Neuronal stem cell (in vitro differentiated cells): Measurements from ENCODE around the gene ADCY9.

Source experiments
- DNase-seq: peaks from one replicate; pipeline ENCODE4 v3.0.0-alpha.2; 2013; ENCODE audit warnings: low spot score
- H2AFZ ChIP-seq: one replicate; pipeline ENCODE4 v1.6.1; 2013; ENCODE audit warnings: mild to moderate bottlenecking, low read length, inconsistent platforms
- H2AK5ac ChIP-seq: 2 replicates; pipeline ENCODE4 v1.6.1; 2013; ENCODE audit warnings: low read depth, mild to moderate bottlenecking, inconsistent platforms, low read length, moderate library complexity, mixed read lengths
- H2BK120ac ChIP-seq: 2 replicates; pipeline ENCODE4 v1.6.1; 2013; ENCODE audit warnings: low read depth, mild to moderate bottlenecking, inconsistent platforms, low read length, moderate library complexity, mixed read lengths
- H2BK12ac ChIP-seq: one replicate; pipeline ENCODE4 v1.6.1; 2013; ENCODE audit warnings: low read length, inconsistent platforms
- H2BK15ac ChIP-seq: 2 replicates; pipeline ENCODE4 v1.6.1; 2013; ENCODE audit warnings: mild to moderate bottlenecking, low read length, inconsistent platforms, mixed read lengths
- H2BK5ac ChIP-seq: one replicate; pipeline ENCODE4 v1.6.1; 2013; ENCODE audit warnings: inconsistent platforms, mild to moderate bottlenecking, low read length, moderate library complexity
- H3K14ac ChIP-seq: one replicate; pipeline ENCODE4 v1.6.1; 2013; ENCODE audit warnings: low read length, inconsistent platforms
- H3K18ac ChIP-seq: 2 replicates; pipeline ENCODE4 v1.6.1; 2013; ENCODE audit warnings: low read length, inconsistent platforms
- H3K23ac ChIP-seq: 2 replicates; pipeline ENCODE4 v1.6.1; 2013; ENCODE audit warnings: low read depth, mild to moderate bottlenecking, mixed read lengths, low read length, inconsistent platforms; ENCODE audit not compliant: poor library complexity
- H3K27ac ChIP-seq: replicated peaks from 3 replicates; pipeline ENCODE4 v1.5.1; 2013; ENCODE audit warnings: low read length, inconsistent platforms
- H3K27me3 ChIP-seq, 3 experiments: 2 replicates each; pipeline ENCODE4 v1.6.1; 2013; ENCODE audit warnings: low read length in 3 of 3, mild to moderate bottlenecking in 2 of 3, inconsistent platforms in 1 of 3, low read depth in 1 of 3, mixed read lengths in 1 of 3, moderate library complexity in 1 of 3; ENCODE audit not compliant: control insufficient read depth in 3 of 3, insufficient read depth in 3 of 3
- H3K36me3 ChIP-seq, 2 donors: replicated peaks in 1 of 2; 2 replicates each; pipeline ENCODE4 v1.6.1; 2013; ENCODE audit warnings: low read length in 2 of 2; ENCODE audit not compliant: control insufficient read depth in 2 of 2, insufficient read depth in 2 of 2
- H3K4ac ChIP-seq: 2 replicates; pipeline ENCODE4 v1.6.1; 2013; ENCODE audit warnings: inconsistent platforms, mild to moderate bottlenecking, low read length, moderate library complexity
- H3K4me1 ChIP-seq, 2 donors: 1 replicate in 1 of 2; 2 replicates in 1 of 2; pipeline ENCODE4 v1.6.1; 2013; ENCODE audit warnings: low read length in 2 of 2, low read depth in 1 of 2; ENCODE audit not compliant: control insufficient read depth in 2 of 2, insufficient read depth in 1 of 2
- H3K4me2 ChIP-seq: one replicate; pipeline ENCODE4 v1.6.1; 2013; ENCODE audit warnings: mild to moderate bottlenecking, low read length, inconsistent platforms; ENCODE audit not compliant: insufficient read depth, poor library complexity, severe bottlenecking
- H3K4me3 ChIP-seq, 2 donors: 2 replicates each; pipeline ENCODE4 v1.5.1; 2013; ENCODE audit warnings: low read length in 2 of 2, mild to moderate bottlenecking in 2 of 2, inconsistent platforms in 1 of 2, moderate library complexity in 1 of 2
- H3K79me1 ChIP-seq: one replicate; pipeline ENCODE4 v1.6.1; 2013; ENCODE audit warnings: low read depth, mild to moderate bottlenecking, inconsistent platforms, low read length, moderate library complexity
- H3K9ac ChIP-seq: one replicate; pipeline ENCODE4 v1.6.1; 2013; ENCODE audit warnings: mild to moderate bottlenecking, low read depth, low read length, inconsistent platforms; ENCODE audit not compliant: poor library complexity
- H3K9me3 ChIP-seq, 2 donors: replicated peaks in 1 of 2; 2 replicates each; pipeline versions ENCODE3 to v1.6.1; 2013; ENCODE audit warnings: low read length in 2 of 2, mild to moderate bottlenecking in 2 of 2, inconsistent platforms in 1 of 2, low read depth in 1 of 2, mixed read lengths in 1 of 2, moderate library complexity in 1 of 2; ENCODE audit not compliant: control insufficient read depth in 2 of 2, insufficient read depth in 1 of 2
- H4K8ac ChIP-seq: one replicate; pipeline ENCODE4 v1.6.1; 2013; ENCODE audit warnings: low read depth, mild to moderate bottlenecking, inconsistent platforms, low read length, moderate library complexity
- H4K91ac ChIP-seq: one replicate; pipeline ENCODE4 v1.6.1; 2013; ENCODE audit warnings: low read length, low read depth, mild to moderate bottlenecking, inconsistent platforms; ENCODE audit not compliant: poor library complexity
- WGBS, 2 donors: extraction: QIAGEN DNeasy Blood & Tissue Kit; methylation state at CpG; one replicate each; pipeline ENCODE4 v1.1.7; 2013; ENCODE audit warnings: missing lambda C conversion rate in 2 of 2, mixed read lengths in 1 of 2; ENCODE audit not compliant: insufficient read length in 2 of 2, insufficient replicate concordance in 1 of 2; ENCODE audit errors: extremely low coverage in 2 of 2; 5-methylcytosine and 5-hydroxymethylcytosine counted together

The ADCY9 gene

DNA sequence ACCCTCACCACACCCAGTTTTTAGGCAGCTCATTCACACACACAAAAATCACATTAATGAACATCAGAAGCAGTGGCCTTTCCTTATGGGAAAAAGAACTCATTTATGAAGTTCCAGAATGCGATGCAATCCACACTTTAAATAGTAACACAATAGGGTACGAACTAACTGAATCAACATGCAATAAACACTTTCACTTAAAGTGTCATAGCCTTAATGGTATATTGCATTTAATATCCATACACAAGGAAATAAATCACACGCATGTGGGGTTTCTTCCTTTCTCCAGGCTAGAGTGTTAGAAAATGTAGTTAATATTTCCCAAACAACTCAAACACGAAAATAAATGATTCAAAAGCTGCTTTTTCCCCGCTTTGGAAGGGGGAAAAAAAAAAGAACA lies 19.7 kb downstream of the ADCY9 start:
- H2BK120ac ChIP-seq, result no peak overlapping the region
- H3K36me3 ChIP-seq, result no peaks in the 10 kb centered on the region
- H3K9me3 ChIP-seq, result no peaks in the 10 kb centered on the region
- no peak overlapping the region for H3K23ac ChIP-seq
- H3K27me3 ChIP-seq, result no peaks in the 10 kb centered on the region
- H2BK15ac ChIP-seq, result no peak overlapping the region
- no peak overlapping the region for H2AFZ ChIP-seq
- H3K9ac ChIP-seq, result no peak overlapping the region
- no peak overlapping the region for H3K4me2 ChIP-seq
- H4K91ac ChIP-seq, result no peak overlapping the region
- H3K4me3 ChIP-seq, result no peak overlapping the region
- no peak overlapping the region for H3K4ac ChIP-seq
- no peak overlapping the region for H3K18ac ChIP-seq
- DNase-seq, result no peak
- peaks cover 3% of the 10 kb centered on the region in 2 donors for H3K4me1 ChIP-seq
- no CpG with 5 or more reads among the region's 5 CpGs for WGBS, 2 donors
- H3K27ac ChIP-seq, result no peak overlapping the region
- H3K79me1 ChIP-seq, result no peaks in the 10 kb centered on the region
- H2BK12ac ChIP-seq, result no peak overlapping the region
- no peak overlapping the region for H3K14ac ChIP-seq
- H2AK5ac ChIP-seq, result no peak overlapping the region
- no peak overlapping the region for H2BK5ac ChIP-seq
- no peak overlapping the region for H4K8ac ChIP-seq

- H3K4me2 ChIP-seq, result no peak overlapping the region
- no peak overlapping the region for H2BK15ac ChIP-seq
- H2AFZ ChIP-seq, result no peak overlapping the region
- no peaks in the 10 kb centered on the region for H3K36me3 ChIP-seq
- no peak overlapping the region for H3K4ac ChIP-seq
- H2AK5ac ChIP-seq, result no peak overlapping the region
- H3K79me1 ChIP-seq, result no peaks in the 10 kb centered on the region
- WGBS, 2 donors, result no CpG with 5 or more reads among the region's 14 CpGs
- no peaks in the 10 kb centered on the region for H3K27me3 ChIP-seq
- no peak overlapping the region for H3K27ac ChIP-seq
- H2BK12ac ChIP-seq, result no peak overlapping the region
- H2BK5ac ChIP-seq, result no peak overlapping the region
- peaks cover 3% of the 10 kb centered on the region in 2 donors for H3K4me1 ChIP-seq
- no peak overlapping the region for H3K14ac ChIP-seq
- H3K9me3 ChIP-seq, result no peaks in the 10 kb centered on the region
- no peak overlapping the region for H3K23ac ChIP-seq
- H2BK120ac ChIP-seq, result no peak overlapping the region
- no peak overlapping the region for H4K91ac ChIP-seq
- H3K9ac ChIP-seq, result no peak overlapping the region
- H4K8ac ChIP-seq, result no peak overlapping the region
- no peak overlapping the region for H3K4me3 ChIP-seq
- H3K18ac ChIP-seq, result no peak overlapping the region
- no peak for DNase-seq
Observed at GRCh38 chr16:4094127-4094773, 22.0 kb downstream of the ADCY9 start.

GRCh38 chr16:4093495-4094126 lies 22.6 kb downstream of the ADCY9 start:
- Histone ChIP-seq H2BK12ac (no peak overlapping the region), H3K18ac (no peak overlapping the region), H2AK5ac (no peak overlapping the region), H3K4me1 (peaks cover 3% of the 10 kb centered on the region in 2 donors), H3K4me2 (no peak overlapping the region), H3K9me3 (no peaks in the 10 kb centered on the region), H2BK5ac (no peak overlapping the region), H3K4ac (no peak overlapping the region), H4K8ac (no peak overlapping the region), H4K91ac (no peak overlapping the region), H3K4me3 (no peak overlapping the region), H3K9ac (no peak overlapping the region), H3K23ac (no peak overlapping the region), H2AFZ (no peak overlapping the region), H3K14ac (no peak overlapping the region), H3K27me3 (no peaks in the 10 kb centered on the region), H2BK120ac (no peak overlapping the region), H2BK15ac (no peak overlapping the region), H3K79me1 (no peaks in the 10 kb centered on the region), H3K27ac (no peak overlapping the region), H3K36me3 (no peaks in the 10 kb centered on the region)
- no peak for DNase-seq
- WGBS, 2 donors, result no CpG with 5 or more reads among the region's 8 CpGs

- no peak overlapping the region for H3K4ac ChIP-seq
- no peak overlapping the region for H2BK5ac ChIP-seq
- no peak overlapping the region for H2BK12ac ChIP-seq
- no peak overlapping the region for H3K18ac ChIP-seq
- no peak overlapping the region for H3K23ac ChIP-seq
- WGBS, 2 donors, result 100% methylated on average over 1 of the region's 5 CpGs
- H3K9me3 ChIP-seq, result no peaks in the 10 kb centered on the region
- no peak overlapping the region for H4K8ac ChIP-seq
- no peak overlapping the region for H4K91ac ChIP-seq
- H2AFZ ChIP-seq, result no peak overlapping the region
- no peak overlapping the region for H3K4me3 ChIP-seq
- no peak overlapping the region for H3K9ac ChIP-seq
- no peak overlapping the region for H2AK5ac ChIP-seq
- no peak for DNase-seq
- no peaks in the 10 kb centered on the region for H3K36me3 ChIP-seq
- H3K4me2 ChIP-seq, result no peak overlapping the region
- H3K4me1 ChIP-seq, result peaks cover 3% of the 10 kb centered on the region in 2 donors
- H3K79me1 ChIP-seq, result no peaks in the 10 kb centered on the region
- H3K14ac ChIP-seq, result no peak overlapping the region
- no peak overlapping the region for H3K27ac ChIP-seq
- H3K27me3 ChIP-seq, result no peaks in the 10 kb centered on the region
- H2BK15ac ChIP-seq, result no peak overlapping the region
- H2BK120ac ChIP-seq, result no peak overlapping the region
Observed at GRCh38 chr16:4092547-4093265, 23.5 kb downstream of the ADCY9 start.
